ENCODE data around the gene HIC1. TPM values are rescaled to one million over a fixed set of nuclear protein-coding genes. Genes with fewer than 3 reads are reported as not detected.

Gene HIC1
- total and polyA plus RNA-seq, 9 of the 15 experiments (the other 6 are each of a cell fraction or from before 2014, with no cell fraction given) = 0.01 to 2.5 (median 0.18) TPM

- TF ChIP-seq ZNF740 (CRISPR knock-in tag; IDR thresholded peaks at IDR 0.05) (peak; percentile 55; the same call in 1 of the 2 replicates), ZNF740 (tag; IDR thresholded peaks at IDR 0.05) (no peak), SMC3 (conservative IDR thresholded peaks at IDR 0.05; ENCODE audit: insufficient read depth, low read depth, low read length) (0 out of 2 replicates have a peak, but pooled peaks have one; percentile 24), MAZ (CRISPR knock-in tag; conservative IDR thresholded peaks at IDR 0.05 in 1 of 2, IDR thresholded peaks at IDR 0.05 in 1 of 2) (0 out of 4 replicates have a peak, but pooled peaks of 1 of the 2 experiments have one; percentile 30), VEZF1 (CRISPR knock-in tag; IDR thresholded peaks at IDR 0.05) (peak; percentile 30; the same call in 1 of the 2 replicates), HNRNPL (IDR thresholded peaks at IDR 0.05; ENCODE audit: low read depth, low read length) (0 out of 2 replicates have a peak, but pooled peaks have one; percentile 54), DEAF1 (CRISPR knock-in tag; IDR thresholded peaks at IDR 0.05) (0 out of 2 replicates have a peak, but pooled peaks have one; percentile 18), TFAP4 (CRISPR knock-in tag; IDR thresholded peaks at IDR 0.05; ENCODE audit: borderline replicate concordance) (peak; percentile 24; the same call in 1 of the 2 replicates), CREB1 (IDR thresholded peaks at IDR 0.05) (no peak), CREB1 (CRISPR knock-in tag; IDR thresholded peaks at IDR 0.05) (0 out of 2 replicates have a peak, but pooled peaks have one; percentile 21), ZBTB33 (CRISPR knock-in tag; IDR thresholded peaks at IDR 0.05) (peak; percentile 86), BRF1 (IDR thresholded peaks at IDR 0.05; ENCODE audit: borderline replicate concordance, extremely low read depth, insufficient read length) (no peak), HDAC1 (IDR thresholded peaks at IDR 0.05) (no peak), ZNF398 (CRISPR knock-in tag; IDR thresholded peaks at IDR 0.05) (no peak), STAG1 (CRISPR knock-in tag; IDR thresholded peaks at IDR 0.05; ENCODE audit: borderline replicate concordance) (peak; percentile 37; the same call in 1 of the 2 replicates)
These were observed 1.3 kb upstream of the HIC1 start (continued) for GRCh38 chr17:2053380-2054261.

Data from K562 (cell line).